Right lobe of liver (tissue), 4 donors: ENCODE data around the gene RNF182.

ENCODE experiments used
- CTCF ChIP-seq, 4 donors: fragments of 200-600 bp in 3 of 4; fragments of 450-650 bp in 1 of 4; IDR thresholded peaks; one replicate each; pipeline versions ENCODE4 v1.5.1 to v1.8.0; 2016 to 2022; ENCODE audit warnings: antibody characterized with exemption in 4 of 4, mild to moderate bottlenecking in 2 of 4
- POLR2A ChIP-seq: fragments of 450-650 bp; IDR thresholded peaks from one replicate; pipeline ENCODE4 v1.6.1; 2017; ENCODE audit warnings: antibody characterized with exemption, mild to moderate bottlenecking
- donor health status: DM: no; HTN: no; CAD: no.
- donor health status: DM: no; HTN: no; CAD: no.
- donor health status: DM: no; HTN: yes; CAD: no.

- no peak for TF ChIP-seq CTCF (IDR thresholded peaks at IDR 0.05)
- TF ChIP-seq POLR2A, result no peak
Measured at GRCh38 chr6:13881621-13882165, 43.1 kb upstream of the RNF182 start.
